GM18508 (cell line): ENCODE measurements around the gene BRSK1.

ENCODE experiments used
- ATAC-seq: cut with Tn5 transposase; IDR thresholded peaks from one replicate; pipeline ENCODE4 v1.9.1; 2021; ENCODE audit warnings: moderate number of reproducible peaks; ENCODE audit not compliant: insufficient read depth, unreplicated experiment

The BRSK1 gene

DNA sequence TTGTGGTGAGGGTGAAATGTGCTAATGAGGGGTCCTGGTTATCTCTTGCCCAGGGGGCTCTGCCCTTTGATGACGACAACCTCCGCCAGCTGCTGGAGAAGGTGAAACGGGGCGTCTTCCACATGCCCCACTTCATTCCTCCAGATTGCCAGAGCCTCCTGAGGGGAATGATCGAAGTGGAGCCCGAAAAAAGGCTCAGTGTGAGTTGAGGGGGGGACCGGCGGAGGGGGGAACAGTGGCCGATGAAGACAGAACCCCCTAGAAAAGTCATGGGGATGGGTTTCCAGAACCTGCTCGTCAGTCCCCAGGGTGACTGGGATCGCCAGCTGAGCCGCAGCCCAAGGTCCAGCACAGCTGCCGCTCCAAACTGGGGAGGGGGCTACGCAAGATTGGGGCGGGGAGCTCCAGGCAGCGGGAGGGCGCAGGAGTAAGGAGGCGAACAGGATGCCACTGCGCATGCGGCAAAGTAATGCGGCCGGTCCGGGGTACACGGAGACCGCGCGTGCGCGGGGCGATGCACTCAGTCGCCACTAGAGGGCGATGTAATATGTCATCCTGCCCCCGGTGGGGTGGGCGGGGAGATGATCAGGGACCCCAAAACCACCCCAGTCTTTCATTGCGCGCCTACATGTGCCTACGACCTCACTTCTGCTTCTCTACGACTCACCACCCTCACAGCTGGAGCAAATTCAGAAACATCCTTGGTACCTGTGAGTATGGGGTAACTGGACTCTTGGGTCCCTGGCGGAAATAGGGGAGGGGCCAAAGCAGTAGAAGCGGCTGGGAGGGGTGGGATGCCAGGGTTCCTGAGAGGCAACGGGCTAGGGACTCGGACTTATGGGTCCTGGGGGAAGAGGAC lies 17.9 kb downstream of the BRSK1 start:
- no peak for ATAC-seq

DNA sequence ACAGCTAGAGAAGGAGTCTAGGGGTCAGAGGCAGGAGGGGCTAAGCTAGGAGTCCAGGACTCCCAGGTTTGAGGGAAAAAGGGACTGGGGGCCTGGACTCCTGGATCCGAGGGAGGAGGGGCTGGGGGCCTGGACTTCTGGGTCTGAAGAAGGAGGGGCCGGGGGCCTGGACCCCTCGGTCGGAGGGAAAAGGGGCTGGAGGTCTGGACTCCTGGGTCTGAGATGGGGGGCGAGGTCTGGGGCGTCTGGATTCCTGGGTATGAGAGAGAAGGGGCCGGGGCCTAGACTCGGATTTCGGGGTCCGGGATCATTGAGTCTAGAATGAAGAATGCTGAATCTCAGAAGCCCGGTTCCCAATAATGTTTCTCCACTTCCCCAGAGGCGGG lies 18.5 kb downstream of the BRSK1 start:
- ATAC-seq: no peak

DNA sequence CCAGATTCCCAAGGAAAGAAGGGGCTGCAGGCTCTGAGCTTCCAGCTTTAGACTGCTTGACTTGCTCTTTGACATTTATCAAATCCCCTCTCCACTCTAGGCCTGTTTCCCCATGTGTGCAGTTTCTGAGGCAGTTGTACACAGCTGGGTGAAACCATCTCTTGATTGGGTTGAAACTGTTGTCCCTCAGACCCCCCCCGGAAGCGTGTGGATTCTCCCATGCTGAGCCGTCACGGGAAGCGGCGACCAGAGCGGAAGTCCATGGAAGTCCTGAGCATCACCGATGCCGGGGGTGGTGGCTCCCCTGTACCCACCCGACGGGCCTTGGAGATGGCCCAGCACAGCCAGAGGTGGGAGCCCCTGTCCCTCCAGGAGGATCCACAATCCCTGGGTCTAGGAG lies 19.7 kb downstream of the BRSK1 start:
- no peak for ATAC-seq

DNA sequence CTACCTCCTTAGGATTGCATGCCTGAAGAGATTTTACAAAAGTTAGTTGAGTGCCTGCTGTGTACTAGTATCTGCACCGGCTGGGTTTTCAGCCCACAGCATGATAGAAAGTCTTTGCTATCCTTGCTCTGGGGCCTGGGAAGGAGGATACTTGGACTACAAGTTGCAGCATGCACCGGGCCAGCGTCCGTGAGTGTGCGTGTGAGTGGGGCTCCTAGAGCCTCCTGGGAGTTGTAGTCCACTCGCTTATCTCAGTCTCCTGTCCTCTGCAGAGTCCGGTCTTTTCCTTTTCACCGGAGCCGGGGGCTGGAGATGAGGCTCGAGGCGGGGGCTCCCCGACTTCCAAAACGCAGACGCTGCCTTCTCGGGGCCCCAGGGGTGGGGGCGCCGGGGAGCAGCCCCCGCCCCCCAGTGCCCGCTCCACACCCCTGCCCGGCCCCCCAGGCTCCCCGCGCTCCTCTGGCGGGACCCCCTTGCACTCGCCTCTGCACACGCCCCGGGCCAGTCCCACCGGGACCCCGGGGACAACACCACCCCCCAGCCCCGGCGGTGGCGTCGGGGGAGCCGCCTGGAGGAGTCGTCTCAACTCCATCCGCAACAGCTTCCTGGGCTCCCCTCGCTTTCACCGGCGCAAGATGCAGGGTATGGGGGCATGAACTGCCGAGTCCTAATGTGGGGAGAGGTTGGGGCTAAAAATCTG lies 20.6 kb downstream of the BRSK1 start:
- no peak for ATAC-seq

DNA sequence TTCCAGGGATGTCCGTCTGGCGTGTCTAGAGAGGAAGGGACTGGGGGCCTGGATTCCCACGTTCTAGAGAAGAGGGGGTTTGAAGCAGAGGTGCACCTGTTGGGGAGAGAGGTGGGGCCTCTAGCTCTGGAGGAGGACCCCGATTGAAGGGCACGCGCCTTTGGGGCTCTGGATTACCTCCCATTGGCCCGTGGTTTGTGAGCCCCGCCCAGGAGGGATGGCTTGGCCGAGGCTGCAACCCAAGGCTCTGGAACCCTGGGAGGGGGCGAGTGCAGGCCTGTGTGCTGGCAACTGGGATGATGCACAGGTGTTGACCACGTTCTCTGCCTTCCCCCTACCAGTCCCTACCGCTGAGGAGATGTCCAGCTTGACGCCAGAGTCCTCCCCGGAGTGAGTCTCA lies 21.2 kb downstream of the BRSK1 start:
- ATAC-seq: no peak

DNA sequence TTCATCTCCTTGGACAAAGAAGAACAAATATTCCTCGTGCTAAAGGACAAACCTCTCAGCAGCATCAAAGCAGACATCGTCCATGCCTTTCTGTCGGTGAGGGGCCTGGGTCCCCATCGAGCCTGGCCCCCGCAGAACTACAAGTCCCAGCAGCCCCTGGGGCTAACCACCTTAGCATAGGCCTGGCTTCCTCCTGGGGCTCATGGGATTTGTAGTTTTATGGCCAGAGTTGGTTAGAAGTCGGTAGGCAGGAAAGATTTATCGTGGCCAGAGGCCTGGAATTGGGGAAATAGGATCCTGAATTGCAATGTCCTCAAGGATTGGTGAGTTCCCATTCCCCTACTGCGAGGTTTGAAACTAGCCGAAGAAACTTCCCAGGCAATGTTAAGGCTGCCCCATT lies 21.7 kb downstream of the BRSK1 start:
- no peak for ATAC-seq

DNA sequence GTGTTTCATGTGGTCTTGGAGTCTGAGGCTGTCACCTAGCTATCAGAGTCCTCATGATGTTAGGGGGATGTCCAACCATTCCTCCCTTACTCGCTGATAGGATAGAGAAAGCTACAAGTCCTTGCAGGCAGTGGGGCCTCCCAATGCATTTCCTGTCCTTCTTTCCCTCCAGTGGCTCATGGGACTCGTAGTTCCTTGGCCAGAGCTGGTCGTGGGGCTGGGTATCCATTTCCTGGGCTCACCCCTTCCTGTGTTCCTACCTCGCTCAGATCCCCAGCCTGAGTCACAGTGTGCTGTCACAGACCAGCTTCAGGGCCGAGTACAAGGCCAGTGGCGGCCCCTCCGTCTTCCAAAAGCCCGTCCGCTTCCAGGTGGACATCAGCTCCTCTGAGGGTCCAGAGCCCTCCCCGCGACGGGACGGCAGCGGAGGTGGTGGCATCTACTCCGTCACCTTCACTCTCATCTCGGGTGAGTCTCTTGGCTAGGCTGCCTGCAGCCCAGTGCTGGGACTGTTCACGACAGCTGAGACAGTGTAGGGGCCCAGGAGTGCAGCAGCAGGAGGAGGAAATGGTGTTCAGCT lies 22.3 kb downstream of the BRSK1 start:
- no peak for ATAC-seq

DNA sequence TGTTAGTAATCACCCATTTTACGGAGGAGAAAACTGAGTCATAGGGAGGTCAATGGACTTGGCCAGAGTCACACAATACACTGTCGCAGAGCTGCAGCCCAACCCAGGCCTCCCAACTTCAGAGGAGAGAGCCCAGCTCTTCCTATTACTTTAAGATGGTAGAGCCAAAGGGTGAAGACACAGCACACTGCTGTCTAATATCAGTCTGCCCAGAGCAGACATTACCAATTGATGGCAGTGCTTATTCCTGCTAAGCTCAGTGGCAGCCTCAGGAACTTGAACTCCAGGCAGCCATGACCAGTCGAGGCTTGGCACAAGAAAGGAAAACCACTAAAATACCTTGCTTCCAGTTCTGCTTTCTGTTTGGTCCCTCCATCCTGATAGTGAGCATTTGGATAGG lies 22.9 kb downstream of the BRSK1 start:
- ATAC-seq: no peak

DNA sequence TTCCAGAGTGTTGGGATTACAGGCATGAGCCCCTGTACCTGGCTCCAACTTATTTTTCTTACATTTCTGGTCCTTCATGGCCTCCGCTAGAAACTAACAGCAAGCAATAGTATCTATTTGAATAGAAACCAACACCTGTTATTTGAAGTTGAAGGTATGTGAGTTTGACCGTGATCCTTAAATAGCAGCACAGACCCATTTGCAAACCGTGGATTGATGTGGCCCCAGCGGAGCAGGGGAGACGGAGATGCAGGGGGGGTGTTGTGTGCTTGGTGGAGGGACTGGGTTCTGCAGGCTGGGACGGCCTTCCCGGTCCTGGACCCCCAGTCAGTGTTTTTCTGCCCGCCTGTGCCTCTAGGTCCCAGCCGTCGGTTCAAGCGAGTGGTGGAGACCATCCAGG lies 24.5 kb downstream of the BRSK1 start:
- ATAC-seq: no peak

DNA sequence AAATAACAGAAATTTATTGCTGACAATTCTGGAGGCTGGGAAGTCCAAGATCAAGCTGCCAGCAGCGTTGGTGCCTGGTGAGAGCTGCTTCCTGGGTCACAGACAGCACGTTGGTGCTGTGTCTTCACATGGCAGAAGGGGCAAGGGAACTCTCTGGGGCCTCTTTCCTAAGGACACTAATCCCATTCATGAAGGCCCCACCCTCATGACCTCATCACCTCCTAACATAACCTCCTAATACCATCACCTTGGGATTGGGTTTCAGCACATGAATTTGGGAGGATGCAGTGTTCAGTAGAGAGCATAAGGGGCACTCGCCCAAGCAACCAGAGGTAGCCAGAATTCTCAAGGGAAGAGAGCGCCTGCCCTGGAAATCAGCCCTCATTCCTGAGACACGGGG lies 25.7 kb downstream of the BRSK1 start:
- no peak for ATAC-seq

DNA sequence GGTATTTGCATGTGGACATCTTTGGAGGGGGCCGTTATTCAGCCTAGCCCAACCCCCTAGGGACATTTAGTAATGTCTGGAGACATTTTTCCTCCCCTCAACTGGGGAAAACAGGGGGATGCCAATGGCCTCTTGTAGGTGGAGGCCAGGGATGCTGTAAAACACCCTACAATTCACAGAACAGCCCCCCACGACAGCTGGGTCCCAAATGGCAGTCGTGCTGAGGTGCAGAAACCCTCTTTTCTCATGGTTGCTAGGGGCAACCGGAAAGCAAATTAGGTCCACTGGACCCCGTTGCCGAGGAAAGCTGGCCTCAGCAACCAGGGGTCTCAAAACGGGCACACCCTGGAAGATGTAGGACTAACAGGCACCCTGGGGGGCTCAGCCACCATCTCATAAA lies 26.7 kb downstream of the BRSK1 start:
- ATAC-seq: no peak

DNA sequence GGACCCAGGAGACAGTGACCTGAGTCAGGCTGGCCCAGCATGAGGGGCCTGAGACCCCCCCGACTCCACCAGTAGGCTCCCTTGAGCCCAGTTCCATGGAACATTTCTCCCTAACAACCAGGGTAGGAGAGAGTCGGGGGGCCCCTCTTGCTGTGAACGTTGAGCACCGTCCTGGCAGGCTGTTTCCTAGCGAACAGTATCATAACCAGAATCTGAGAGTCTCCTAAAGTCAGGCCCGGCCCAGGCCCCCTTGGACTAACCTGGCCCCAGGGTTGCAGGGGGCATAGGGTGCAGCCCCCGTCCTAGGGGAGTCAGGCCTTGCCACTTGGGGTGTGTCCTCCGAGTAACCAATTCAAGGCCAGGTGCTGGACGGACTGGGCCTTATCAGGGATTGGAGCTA lies 27.6 kb downstream of the BRSK1 start:
- no peak for ATAC-seq

DNA sequence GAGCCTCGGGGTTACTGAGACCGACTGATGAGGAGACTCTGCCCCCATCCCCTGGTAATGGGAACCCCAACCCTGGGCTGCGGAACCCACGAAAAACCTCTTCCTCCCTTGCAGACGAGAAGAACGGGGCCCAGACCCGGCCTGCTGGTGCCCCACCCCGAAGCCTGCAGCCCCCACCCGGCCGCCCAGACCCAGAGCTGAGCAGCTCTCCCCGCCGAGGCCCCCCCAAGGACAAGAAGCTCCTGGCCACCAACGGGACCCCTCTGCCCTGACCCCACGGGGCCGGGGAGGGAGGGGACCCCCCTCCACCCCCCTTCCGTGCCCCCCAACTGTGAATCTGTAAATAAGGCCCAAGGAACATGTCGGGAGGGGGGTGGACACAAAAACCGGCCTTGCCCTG lies 28.0 kb downstream of the BRSK1 start:
- ATAC-seq: no peak

DNA sequence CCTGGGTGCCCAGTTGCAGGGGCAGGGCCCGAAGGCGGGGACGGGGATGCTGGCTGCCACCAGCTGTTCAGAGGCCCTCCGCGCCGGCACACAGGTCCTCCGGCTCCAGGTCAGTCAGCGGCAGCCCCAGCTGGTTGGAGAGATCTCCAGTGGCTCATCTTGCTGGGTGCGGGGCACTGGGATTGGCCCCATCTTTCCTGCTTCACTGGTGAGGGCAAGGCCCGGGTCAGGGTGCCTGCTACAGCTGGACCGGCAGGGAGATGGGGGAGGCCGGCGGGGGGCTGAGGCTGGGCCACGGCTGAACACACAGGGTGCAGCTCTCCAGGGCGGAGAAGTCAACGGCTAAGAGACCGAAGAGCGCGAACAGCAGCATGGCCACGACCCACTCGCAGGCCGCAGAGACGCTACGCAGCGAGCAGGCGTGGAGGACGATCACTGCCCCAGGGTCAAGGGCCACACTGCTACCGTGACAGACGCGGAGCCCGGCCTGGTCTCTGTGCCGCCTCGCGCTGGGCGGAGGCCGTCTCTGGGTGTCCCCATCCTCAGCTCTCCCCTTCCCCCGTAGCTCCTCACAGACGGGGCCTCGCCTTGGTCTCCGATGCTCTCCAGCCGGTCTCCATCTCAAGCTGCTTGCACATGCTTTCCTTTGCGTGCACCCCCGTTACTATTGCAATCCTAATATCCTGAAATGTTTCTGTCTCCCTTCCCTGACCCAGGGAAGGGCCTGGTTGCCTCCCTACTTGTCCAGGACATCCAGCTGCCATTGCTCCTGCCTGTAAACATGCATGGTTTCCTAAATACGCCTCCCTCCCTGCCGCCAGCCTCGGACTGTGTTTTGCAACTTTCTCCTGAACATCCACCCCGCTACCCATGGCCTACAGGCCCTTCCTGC lies 29.1 kb downstream of the BRSK1 start:
- no peak for ATAC-seq

DNA sequence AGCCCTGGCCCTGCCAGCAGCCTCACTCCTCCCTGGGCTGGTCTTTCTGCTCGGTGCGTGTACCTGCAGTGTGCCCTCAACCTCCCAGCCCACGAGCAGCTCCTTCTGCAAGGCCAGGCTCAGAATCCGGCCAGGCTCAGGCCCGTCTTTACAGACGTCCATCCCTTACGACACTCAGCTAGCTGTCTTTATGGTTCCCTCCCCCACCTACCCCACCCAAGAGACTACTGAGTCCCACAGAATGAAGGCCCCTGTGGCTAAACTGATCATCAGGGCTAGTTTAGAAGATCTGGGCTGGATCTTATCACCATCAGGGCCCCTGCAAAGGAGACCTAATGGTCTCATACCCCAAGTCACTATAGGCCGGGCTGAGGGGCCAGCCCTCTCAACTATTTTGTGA lies 30.6 kb downstream of the BRSK1 start:
- ATAC-seq: no peak

DNA sequence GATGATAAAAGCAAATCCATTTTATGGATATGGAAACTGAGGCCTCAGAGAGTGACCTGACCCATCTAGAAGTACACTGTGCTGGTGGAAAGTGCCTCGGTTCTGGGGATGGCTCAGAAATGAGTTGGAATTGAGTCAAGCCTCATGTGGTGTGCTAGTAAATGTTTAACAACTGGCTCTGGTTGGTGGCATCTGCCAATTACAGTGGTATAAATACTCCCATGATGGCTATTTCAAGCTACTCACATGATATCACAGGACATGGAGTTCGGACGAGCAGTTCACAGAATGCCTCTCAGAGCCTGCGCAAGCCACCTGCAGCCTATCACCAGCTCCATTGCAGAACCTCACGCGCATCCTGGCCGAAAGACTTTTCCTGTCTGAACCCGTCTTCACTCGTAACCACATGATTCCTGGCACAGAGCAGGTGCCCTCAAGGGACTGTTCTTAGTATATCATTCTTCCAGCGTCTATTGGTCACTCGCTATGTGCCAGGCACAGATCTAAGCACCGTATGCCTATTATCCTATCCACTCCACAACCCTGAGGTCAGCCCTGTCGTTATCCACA lies 32.2 kb downstream of the BRSK1 start:
- no peak for ATAC-seq

DNA sequence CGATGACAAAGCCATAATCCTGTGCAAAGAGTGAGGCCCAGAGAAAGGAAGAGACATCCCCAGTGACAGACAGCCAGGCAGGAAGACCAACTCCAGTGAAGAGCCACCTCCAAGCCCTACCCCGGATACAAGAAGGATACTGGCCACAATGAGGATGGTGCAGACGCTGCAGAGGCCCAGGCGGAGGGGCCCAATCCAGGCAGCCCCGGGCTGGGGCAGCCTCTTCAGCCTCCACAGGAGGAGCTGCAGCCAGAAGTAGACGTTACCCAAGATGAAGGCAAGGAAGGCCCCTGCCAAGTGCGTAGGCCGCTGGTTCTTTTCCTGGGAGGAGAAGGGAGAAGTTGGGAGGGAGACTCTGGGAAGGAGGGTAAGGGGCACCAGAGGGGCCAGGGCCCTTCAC lies 32.8 kb downstream of the BRSK1 start:
- ATAC-seq: no peak

DNA sequence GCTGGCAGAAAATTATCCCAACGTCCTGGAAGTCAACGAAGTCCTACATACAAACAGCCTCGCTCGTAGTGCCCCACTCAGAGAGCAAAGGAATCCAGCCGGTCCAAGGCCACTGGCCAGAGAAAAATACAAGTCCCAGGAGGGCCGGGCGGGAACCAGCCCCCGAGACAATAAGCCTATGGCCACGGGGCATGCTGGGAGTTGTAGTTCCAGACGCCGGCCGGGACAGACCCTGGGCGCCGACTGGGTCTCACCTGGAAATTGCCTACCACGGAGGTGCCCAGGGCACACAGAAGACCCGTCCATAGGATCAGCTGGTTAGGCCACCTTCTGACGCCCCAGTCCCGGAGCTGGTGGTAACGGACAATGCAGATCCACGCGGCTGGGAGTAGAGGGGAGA lies 36.0 kb downstream of the BRSK1 start:
- ATAC-seq: no peak

DNA sequence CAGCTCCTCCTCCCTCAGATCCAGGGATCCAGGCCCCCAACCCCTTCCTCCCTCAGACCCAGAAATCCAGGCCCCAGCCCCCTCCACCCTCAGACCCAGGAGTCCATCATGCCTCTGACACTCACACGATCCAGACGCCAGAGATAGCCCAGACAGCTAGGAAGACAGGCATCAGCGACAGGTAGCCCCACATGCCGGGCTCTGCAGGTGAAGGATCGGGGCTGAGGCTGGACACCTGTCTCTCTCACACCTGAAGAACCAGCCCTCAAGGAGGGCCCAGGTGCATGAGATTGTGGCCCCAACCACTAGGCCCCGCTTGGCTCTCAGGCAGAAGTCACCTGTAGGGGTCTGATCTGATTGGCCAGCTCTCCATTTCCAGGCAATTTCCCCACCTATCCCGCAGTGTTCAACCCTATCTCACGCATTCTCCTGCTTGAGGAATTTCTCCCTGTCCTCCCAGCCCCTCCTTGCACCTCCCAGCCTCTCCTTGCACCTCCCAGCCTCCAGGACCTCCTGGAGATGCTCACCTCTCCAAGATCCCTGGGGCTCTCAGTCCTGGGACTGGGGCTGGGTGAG lies 37.1 kb downstream of the BRSK1 start:
- ATAC-seq: no peak
